Activated gamma-delta T cell (primary cell): ENCODE measurements around the gene NGFR.
A peak's percentile ranks its signal among the peaks of the same experiment; 100 is the strongest.
"Not testable (repeated sequence)": the region's sequence is repeated elsewhere in the genome, so short reads cannot be mapped to it uniquely, and the experiment has no call there.

Source experiments
- DNase-seq: peaks from one replicate; lab custom pipeline; 2025; lab: John Stamatoyannopoulos, UW

Gene NGFR

DNA sequence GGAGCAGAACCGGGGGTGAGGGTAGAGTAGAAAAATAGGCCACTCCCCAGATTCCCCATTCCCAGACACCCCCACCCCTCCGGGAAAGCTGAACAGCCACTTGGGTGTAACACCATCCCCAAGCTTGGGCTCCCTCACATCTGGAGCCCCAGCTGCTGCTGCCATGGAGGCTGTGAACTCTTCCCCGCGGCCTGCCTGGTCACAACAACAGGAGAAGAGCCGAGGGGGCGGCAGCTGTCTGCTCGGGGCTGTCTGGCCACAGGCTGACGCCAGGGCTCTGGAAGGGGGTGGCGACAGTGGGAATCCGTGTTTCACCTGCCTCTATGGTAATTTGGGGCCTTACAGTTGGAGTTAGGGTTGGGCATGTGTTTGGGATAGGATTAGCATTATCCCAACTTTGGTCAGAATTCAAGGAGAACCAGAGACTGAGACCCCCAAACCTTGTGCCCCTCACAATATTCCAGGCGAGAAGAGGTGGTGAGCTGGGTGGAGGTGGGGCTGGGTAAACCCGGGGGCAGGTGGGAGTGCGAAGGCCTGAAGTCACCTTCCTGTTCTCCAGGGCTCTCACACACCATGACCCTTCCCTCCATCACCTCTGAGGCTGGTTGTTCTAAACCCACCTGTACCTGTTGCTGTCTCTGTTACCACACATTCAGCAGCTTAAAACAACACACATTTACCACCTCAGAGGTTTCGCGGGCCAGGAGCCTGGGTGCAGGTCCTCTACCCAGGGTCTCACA is 50.9 kb downstream of the NGFR start:
- DNase-seq, result no peak

DNA sequence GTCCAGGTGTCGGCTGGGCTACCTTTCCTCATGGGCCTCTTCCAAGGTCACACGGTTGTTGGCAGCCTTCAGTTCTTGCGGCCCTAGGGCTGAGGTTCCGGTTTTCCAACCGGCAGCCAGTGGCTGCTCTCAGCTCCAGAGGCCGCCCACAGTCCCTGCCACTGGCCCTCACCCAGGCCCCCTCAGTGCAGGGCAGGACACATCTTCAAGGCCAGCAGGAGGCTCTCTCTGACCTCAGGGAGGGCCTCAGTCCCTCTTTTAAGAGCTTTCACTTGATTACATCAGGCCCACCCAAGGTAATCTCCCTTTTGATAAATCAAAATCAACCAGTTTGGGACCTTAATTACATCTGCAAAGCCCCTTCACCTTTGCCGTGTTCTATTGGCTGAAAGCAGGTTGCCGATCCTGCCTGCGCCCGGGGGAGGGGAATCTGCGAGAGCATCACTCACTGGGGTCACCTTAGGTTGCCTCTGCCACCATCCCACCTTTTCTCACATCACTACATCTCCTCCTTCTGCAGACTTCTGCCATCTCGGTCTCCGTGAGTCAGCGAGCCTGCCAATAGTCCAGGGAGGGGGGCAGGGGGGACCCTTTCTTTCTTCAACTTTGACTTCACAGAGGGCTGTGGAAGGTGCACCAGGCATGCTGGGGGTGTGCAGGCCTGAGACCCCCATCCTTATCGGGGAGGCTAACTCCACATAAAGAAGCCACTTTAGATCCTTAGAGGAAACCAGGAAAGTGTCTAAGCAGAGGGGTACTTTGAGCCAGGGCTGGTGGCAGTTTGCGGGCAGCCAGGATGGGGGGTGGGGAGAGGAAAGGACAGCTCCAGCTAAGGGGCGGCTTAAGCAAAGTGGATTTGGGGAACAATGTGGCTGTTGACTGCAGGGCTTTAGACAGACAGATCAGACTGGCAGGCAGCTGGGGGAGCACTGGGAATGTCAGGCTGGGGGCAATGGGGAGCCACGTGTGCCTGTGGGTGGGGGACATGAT is 51.7 kb downstream of the NGFR start:
- DNase-seq, result no peak

DNA sequence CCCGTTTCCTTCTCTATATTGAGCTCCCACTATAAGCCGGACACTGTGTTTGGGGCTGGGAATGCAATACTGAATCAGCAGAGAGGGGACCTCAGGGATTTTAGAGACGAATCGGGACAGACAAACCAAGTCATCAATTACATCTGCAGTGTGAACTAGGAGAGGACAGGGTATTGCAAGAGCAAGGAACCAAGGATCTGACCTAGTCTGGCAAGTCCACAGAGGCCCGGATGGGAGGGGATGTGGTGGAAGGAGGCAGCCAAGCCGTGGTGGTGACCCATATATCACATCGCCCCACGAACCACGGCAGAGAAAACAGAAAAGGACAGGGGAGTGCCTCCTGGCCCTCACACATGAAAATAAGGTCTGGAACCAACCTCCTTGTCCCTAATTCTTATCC is 52.5 kb downstream of the NGFR start:
- no peak for DNase-seq

DNA sequence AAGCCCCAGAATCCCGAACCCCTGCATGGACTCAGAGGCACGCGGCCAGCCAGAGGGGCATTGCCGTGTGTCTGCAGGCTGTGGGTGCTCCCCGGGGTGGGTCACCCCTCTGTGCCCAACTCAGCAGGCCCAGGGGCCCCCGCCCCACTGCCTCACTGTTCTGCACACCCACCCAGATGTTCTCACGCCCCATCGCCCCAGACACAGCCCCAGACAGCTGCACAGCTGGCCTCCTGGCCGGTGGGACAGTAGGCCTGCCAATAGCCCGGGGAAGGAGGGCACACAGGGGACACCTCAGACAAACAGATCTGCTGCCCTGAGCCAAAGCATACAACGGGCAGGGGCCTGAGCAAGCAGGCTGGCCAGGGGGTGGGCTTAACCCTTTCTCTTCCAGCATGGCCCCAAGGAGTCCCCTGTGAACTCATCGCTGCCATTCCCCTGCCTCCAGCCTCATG is 53.0 kb downstream of the NGFR start:
- no peak for DNase-seq

DNA sequence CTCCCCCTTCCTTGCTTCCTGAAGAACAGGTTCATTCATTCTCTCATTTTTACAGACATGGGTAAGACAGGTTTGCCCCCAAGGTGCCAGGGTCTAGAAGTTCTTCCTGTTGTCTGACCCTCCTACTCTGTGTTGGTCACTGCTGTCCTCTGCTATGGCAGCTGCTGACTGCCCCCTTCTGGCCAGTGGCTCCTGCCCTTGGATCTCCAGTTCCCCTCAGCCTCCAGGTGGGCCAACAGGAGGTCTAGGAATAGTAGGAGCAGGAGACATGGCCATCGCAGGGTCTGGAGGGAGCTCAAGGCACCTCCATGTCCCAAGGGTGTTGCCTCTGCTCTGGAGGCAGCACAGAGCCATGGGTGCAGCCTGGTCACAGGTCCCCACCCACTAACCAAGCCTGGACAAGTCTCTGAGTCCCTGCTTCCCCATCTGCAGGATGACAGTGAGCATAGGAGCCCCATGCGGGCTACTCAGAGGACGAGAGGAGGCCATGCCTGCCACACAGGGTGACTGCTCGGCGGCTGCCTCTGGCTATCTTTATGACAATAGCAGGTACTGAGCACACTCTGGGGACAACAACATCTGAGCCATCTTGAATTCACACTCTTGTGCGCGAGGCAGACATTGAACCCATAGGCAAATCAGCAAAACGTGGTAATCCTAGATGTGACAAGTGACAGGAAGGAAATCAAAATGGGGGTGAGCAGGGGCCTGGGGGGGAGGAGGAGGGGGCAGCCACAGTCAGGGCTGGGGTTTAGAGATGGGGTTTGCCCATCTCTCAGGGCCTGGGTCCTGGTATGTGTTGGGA is 53.6 kb downstream of the NGFR start:
- DNase-seq, result no peak

DNA sequence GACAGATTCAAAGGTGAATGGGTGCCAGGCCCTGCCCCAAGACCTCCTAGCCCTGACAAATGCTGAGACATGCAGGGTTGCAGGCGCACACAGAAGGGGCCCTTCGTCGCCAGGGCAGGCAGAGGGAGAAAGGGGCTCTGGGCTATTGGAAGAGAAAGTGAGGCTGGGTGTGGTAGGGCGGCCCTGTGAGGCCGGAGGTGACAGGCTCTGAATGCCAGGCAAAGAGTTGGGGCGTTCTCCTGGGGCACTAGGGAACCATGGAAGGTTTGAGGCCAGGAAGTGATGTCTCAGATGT is 54.2 kb downstream of the NGFR start:
- DNase-seq, result no peak

DNA sequence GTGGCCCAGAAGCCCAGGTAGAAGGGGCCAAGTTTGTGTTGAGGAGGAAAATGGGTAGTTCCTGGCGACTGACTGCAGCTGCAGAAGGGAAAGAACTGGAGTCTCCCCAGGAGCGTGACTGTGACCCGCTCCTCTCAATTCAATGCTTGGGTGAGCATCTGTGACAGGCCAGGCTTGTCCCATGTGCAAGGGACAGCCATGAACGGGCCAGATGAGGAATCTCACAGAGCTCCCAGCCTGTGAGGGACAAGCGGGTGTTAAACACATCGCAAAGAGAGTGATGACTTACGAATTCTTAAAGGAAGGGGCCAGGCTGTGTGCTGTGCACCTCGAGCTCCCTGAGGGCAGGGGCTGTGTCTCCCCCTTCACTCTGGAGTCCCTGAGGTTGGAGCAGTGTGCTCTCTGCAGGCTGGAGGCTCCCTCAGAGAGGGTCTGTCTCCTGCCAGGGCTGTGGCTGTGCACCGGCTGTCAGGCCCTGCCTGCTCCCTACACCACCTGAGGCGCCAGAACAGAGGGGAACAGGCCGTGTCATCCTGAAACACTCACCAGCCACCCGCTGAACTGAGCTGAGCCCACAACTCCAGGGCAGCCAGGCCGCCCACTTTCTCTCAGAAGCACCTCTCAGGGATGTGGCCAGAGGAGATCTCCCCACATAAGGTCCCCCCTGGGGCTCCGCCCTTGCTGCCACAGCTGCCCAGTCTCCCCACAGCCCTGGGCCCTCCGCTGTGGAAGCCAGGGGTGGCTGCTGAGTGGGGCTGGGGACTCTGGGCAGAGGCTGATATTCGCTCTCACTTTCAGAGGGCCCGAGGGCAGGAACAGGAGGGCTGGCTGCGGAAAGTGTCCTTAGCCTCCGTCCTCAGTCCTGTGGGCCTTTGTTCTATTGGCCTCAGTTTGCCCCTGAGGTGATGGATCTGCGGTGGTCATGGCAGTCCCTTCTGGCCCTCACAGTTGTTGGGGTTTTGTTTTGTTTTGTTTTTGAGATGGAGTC is 54.9 kb downstream of the NGFR start:
- DNase-seq, result no peak

DNA sequence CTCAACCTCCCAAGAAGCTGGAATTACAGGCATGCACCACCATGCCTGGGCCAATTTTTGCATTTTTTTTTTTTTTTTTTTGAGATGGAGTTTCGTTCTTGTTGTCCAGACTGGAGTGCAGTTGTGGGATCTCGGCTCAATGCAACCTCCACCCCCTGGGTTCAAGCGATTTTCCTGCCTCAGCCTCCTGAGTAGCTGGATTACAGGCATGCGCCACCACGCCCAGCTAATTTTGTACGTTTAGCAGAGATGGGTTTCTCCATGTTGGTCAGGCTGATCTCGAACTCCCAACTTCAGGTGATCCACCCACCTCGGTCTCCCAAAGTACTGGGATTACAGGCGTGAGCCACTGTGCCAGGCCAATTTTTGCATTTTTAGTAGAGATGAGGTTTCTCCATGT is 55.7 kb downstream of the NGFR start:
- DNase-seq, result not testable (repeated sequence)

DNA sequence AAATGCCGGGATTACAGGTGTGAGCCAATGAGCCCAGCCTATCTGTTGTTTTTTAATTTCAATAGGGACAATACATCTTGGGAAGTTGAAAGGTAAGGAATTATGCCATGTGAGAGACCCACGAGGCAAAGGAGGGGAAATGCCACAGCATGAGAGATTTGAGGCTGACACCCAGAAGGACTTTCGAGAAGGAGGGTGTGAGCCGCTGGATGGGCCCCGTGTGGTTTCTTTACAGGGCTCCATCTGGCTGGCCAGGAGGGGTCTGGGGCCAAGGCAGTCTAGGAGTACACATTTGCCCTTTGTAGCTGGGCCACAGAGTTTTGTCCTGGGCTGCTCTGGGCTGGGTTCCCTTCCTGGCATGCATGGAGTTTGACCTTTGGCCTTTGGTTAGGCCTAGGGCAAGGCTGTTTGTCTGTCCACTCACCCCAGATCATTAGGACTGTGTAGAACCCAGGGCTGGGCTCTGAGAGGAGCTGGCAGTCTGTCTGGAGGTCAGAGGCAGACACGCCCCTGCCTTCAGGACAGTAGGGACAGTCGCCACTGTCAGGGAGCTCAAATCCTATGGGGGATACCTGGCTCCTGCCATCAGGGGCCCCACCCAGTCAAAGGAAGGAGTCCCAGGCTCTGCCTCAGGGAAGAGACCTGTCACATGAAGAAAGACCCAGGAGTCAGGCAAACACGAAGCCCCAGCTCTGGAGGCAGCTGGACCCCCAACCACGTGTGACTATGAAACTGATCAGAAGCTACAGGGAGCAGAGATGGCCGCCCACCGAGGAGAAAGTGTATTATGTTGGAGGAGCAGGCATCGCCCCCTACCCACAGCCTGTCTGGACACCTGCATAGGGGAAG is 56.4 kb downstream of the NGFR start:
- no peak for DNase-seq

DNA sequence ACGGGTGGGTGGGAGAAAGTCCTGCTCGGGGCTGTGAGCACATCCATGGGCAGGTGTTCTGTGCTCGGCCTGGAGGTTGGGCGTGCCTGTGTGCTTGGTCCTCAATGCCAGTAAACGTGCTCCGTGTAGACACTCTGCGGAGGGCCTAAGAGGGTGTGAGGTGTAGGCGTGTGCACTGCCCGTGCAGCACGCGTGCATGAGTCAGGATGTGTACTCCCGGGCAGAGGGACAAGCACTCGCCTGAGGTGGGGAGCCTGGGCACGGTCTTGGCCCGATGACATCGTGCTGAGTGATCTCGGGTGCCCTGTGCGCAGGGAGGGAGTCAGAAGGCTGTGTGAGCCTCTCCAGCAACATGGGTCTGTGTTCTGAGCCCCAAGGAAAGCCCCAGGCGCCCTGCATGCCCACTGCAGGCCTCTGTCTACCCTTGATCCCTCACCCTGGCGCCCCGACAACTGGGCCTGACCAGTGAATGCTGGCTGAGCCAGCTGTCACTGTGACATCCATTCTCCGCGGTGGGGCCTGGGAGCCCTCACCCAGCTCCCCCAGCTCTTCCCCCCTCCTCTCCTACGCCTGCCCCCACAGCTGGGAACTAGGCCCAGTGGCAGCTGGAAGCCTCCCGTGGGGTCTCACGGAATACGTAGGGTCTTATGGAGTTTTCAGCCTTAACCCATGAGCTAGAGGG is 57.1 kb downstream of the NGFR start:
- no peak for DNase-seq

DNA sequence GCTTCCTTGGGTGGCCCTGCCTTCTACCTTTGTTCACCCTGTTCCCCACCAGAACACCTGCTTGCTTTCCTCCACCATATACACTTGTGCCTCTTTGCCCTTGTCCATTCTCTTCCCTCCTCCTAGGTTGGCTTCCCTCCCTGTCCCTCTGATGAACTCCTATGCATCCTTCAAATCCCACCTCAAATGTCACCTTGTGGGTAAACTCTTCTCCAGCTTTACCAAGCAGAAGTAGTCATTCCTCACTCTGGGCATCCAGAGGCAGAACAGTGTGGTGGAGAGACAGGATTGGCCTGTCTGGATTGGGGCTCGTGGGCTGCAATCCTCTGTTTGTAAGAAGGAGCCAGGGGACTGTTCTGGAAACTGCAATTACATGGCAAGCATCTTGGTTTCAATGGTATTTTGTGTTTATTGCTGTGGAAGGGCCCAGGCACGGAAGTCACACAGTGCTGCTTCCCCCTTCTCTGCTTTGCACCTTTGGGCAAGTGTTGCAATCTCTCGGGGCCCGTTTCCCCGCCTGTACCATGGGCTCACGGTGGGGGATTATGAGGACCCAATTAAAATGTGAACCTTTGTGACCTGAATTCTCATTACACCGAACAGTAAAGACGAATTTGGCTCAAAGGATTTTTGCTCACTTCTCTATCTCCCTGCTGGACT is 58.7 kb downstream of the NGFR start:
- no peak for DNase-seq

DNA sequence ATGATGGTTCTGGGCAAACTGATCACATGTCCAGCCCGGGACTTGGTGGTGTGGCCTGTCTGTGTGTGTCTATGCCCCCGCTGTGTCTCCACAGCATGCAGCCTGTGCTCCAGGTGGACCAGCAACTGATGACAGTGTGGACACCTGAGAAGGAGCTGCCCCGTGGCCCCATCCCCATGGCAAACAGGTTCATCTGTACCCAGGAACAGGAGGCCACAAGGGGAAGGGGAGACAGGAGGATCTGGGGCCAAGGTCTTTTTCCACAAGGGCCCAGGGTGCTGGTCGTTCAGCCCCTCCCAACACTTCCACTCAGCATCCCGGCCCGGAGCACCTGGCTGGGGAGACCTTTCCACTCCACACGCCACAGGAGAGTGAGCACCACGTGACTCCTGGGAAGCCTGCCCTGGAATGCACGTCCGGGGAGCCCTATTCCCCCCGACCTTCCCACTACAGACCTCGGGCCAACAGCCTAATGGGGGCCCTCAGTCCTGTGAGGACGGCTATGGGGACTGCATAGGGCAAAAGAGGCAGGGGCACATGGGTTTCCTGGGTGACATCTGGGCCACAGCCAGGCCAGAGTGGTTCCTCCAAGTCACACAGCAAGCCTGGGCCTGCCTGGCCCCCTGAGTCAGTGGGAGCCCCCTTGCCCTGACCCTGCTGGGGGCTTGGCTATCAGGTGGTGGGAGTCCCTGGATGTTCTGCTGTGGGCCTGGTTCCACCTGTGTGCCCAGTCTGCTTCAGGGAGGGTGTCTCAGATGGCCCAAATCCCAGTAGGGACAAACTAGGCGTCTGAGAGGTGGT is 59.8 kb downstream of the NGFR start:
- no peak for DNase-seq

DNA sequence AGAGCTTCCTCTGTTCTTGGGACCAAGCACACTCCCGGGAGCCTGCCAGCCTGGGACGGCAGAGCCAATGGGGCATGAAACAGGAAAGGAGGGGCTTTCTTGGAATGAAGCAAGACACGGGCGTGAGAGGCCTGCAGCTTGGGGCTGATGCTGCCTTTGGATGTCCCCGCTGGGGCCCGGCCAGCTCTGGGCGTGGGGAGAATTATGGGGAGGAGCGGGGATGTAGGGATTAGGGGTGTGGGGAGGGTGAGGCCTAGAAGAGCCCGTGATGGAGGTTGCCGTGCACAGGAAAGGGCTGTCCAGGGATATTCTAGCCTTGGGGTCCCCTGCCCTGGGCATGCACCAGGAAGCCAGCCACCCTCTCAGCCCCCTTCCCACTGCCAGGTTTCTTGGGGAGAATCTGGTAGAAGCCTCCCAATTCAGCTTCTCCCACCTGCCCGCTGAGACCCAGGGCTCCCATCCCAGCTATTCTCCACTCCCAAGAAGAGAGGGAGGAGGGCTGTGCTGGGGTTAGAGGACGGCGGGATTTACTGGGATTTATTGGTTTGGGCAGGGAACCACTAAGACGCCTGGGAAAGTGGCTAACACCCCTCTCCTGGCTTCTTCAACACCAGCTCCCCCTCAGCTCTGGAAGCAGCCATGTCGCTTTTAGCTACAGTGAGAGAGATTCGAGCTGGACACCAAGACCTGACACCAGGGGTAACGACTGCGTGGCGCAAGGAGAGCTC is 60.6 kb downstream of the NGFR start:
- no peak for DNase-seq

DNA sequence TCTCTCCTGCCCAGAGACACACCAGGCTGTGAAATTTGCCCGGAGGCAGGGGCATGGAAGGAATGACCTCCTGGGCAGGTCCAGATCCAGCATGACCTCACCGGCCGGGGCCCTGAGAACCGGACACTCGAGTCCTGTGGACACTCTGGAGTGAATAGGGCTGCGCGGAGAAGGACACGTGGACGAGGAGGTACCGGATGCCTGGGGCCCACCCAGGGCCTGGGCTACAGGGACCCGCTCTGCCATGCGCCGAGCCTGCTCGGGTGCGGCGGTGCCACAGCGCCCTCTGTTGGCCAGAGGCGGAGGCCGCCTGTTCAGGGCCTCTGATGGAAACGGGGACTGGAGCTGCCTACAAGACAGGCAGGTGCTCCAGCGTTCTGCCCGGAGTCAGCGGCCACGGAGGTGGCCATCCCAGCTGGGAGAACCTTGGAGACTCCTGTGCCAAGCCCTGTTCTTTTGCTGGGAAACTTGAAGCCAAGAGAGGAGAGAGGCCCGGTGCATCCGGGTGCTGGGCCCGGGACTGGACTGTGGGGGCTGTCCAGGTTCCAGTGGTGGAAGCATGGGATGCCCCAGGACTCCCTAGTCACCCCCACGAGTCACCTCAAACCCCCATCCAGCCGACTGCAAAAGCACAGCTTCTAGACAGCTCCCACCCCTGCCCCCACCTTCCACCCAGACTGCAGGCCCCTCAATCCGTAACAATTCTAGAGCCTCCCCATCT is 61.3 kb downstream of the NGFR start:
- peak; percentile 67 for DNase-seq

DNA sequence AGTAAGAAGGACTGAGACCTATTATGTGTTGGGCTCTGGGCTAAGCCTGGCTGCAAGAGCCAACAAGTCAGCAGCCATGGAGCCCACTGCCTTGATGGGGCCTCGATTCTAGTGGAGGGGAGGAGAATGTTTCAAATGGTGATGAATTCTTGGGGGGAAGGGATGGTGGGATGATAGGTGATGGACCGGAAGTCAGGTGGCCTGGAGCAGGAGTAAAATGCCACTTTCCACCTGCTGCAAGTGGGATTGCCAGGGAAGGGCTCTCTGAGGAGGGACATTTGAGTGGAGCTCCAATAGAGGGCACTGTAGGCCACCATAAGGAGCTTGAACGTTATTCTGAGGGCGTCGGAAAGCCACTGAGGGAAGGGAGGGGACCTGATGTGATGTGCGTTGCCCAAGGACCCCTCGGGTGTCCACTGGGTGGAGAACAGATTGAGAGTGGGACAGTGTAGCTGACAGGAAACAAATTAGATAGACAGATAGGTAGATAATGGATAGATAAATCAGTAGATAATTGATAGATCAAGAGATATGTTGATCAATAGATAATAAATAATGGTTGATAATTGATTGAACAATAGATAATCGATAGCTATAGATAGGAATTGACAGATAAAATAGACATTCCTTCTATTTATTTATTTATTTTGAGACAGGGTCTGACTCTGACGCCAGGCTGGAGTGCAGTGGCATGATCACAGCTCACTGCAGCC is 62.4 kb downstream of the NGFR start:
- no peak for DNase-seq
